Stimulated activated naive CD8-positive, alpha-beta T cell treated with anti-CD3 and anti-CD28 coated beads, Interleukin-15, Interleukin-2, amounts not matched to agents 100 ng/mL and 50 ng/mL, for 24 hours (primary cell): Measurements from ENCODE around the gene ARHGAP19.

Experiments
- H3K27ac Mint-ChIP-seq: one replicate; pipeline ENCODE4 v1.8.0; 2021; ENCODE audit warnings: mild to moderate bottlenecking, mixed read lengths
- H3K27me3 Mint-ChIP-seq: one replicate; pipeline ENCODE4 v1.8.0; 2021; ENCODE audit warnings: mixed read lengths
- H3K36me3 Mint-ChIP-seq: one replicate; pipeline ENCODE4 v1.8.0; 2021; ENCODE audit warnings: low read depth, mixed read lengths
- H3K4me1 Mint-ChIP-seq: one replicate; pipeline ENCODE4 v1.8.0; 2021; ENCODE audit warnings: low read depth, mixed read lengths
- H3K4me3 Mint-ChIP-seq: one replicate; pipeline ENCODE4 v1.8.0; 2021; ENCODE audit warnings: mild to moderate bottlenecking, mixed read lengths
- H3K9me3 Mint-ChIP-seq: one replicate; pipeline ENCODE4 v1.8.0; 2021; ENCODE audit warnings: mixed read lengths

Gene ARHGAP19

DNA sequence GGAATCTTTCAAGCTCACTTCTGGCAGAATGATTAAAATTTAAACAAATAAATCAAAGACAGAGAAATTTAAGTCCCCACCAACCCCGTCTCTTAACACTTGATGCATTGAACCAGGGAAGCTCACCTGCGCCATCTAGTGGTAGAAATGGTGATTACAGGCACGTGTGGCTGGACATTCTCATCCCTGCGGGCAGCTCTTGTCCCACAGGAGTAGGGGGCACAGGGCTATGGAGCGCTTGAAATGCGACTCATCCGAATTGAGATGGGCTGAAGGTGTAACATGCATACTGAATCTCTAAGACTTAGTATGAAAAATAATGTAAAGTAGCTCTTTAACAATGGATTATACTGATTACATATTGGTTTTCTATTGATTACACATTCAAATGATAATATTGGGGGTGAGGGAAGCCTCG lies 81.9 kb downstream of the ARHGAP19 start:
- Mint-ChIP-seq H3K27ac (no peak overlapping the region), H3K36me3 (no peaks in the 10 kb centered on the region), H3K27me3 (no peaks in the 10 kb centered on the region), H3K9me3 (no peaks in the 10 kb centered on the region), H3K4me3 (no peak overlapping the region), H3K4me1 (no peaks in the 10 kb centered on the region)

DNA sequence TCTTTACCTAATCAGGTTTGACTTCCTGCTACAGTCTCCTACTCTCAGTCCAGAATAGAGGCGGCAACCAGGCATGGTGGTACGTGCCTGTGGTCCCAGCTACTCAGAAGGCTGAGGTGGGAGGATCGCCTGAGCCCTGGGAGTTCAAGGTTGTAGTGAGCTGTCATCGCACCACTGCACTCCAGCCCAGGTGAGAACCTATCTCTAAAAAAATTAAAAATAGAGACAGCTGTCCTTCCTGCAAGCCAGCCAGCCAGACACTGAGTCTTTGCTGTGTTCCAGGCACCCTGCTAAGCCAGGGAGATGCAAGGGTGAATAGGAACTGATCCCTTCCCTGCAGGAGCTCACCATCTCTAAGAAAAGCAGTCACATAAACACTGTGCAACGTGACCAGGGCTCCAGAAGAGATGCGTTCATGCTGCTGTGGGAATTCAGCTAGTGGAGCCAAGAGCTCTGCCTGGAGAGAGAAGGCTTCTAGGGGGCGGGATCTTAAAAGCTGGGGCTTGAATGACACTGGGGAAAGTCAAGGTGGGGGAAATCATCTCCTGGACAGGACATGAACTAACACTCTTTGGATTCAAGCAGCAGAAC lies 84.6 kb downstream of the ARHGAP19 start:
- Mint-ChIP-seq H3K27ac (no peak overlapping the region), H3K4me1 (no peaks in the 10 kb centered on the region), H3K27me3 (no peaks in the 10 kb centered on the region), H3K36me3 (no peaks in the 10 kb centered on the region), H3K4me3 (no peak overlapping the region), H3K9me3 (no peaks in the 10 kb centered on the region)

DNA sequence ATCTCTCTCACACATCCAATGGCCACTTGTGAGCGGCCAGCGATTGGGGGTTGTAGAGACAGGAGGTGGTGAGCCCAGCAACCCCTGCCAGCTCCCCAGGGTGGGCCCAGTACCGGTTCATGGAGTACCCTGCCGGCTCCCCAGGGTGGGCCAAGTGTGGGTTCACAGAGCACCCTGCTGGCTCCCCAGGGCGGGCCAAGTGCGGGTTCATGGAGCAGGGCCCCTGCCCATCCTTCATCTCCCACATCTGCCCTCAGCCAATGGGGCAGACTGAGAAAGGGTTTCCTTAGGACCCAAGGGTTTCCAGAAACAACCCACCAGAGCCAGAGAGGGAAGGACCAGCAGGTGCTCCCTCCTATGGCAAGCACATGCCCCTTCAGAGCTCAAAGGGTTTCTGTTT lies 85.3 kb downstream of the ARHGAP19 start:
- Mint-ChIP-seq H3K27ac (no peak overlapping the region), H3K9me3 (no peaks in the 10 kb centered on the region), H3K36me3 (no peaks in the 10 kb centered on the region), H3K4me3 (no peak overlapping the region), H3K4me1 (no peaks in the 10 kb centered on the region), H3K27me3 (no peaks in the 10 kb centered on the region)

DNA sequence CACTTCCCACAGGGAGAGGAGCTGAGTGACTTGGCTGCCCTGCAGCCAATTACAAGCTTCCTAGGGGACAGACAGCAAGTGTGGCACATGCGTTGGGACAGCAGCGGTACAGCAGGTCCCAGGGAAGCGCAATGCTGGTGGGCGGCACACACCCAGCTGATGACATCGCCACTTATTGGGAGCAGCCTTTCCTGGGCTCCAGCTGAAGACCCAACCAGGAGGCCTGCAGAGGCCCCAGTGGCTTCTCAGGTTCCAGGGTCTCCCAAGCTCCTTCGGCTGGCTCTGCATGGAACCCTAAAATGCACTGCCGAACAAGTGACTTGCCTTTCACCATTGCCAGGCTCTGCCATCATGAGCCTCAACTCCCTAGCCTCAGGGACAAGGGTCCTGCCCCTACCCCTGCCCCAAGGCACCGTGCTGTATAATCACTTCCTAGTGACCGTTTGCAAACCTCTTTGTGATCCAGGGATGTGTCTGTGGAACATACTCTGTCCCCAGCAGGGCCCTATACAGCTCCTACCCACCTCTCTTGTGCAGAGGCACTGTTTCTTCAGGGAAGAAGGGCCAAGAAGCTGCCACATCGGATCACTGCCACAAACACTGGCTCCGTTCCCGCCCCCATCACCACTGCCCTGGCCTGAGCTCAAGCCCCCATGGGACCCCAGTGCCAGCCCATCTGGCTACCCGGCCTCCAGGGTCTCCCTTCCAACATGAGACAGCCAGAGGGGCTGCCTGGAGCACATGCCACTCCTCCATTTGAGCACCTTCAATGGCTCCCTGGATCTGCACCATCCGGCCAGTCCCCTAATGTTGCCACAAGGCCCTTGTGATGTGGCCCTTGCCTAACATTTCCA lies 87.4 kb downstream of the ARHGAP19 start:
- no peak overlapping the region for H3K4me3 Mint-ChIP-seq
- no peaks in the 10 kb centered on the region for H3K4me1 Mint-ChIP-seq
- peaks cover 5% of the 10 kb centered on the region for H3K27me3 Mint-ChIP-seq
- H3K9me3 Mint-ChIP-seq = no peaks in the 10 kb centered on the region
- no peak overlapping the region for H3K27ac Mint-ChIP-seq
- H3K36me3 Mint-ChIP-seq = no peaks in the 10 kb centered on the region

DNA sequence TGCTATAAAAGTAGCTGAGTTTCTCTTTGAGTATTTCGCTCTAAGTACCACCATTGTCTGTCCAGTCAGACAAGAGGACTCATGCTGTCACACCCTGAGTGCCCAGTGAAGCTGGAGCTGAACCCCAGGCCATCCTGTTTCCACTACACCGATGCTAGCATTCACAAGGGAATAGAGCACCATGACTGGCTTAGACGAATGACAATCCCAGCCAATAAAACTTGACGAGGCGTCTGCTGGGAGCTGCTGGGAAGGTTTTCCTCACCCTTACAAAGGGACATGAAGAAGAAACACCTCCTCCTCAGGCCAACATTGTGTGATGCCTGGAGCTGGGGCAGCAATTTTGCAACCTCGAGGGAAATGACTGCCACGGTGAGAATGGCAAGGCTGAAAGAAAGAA lies 89.2 kb downstream of the ARHGAP19 start:
- H3K9me3 Mint-ChIP-seq = no peaks in the 10 kb centered on the region
- H3K36me3 Mint-ChIP-seq = no peaks in the 10 kb centered on the region
- no peaks in the 10 kb centered on the region for H3K4me1 Mint-ChIP-seq
- H3K27ac Mint-ChIP-seq = no peak overlapping the region
- H3K27me3 Mint-ChIP-seq = peaks cover 15% of the 10 kb centered on the region
- H3K4me3 Mint-ChIP-seq = no peak overlapping the region

DNA sequence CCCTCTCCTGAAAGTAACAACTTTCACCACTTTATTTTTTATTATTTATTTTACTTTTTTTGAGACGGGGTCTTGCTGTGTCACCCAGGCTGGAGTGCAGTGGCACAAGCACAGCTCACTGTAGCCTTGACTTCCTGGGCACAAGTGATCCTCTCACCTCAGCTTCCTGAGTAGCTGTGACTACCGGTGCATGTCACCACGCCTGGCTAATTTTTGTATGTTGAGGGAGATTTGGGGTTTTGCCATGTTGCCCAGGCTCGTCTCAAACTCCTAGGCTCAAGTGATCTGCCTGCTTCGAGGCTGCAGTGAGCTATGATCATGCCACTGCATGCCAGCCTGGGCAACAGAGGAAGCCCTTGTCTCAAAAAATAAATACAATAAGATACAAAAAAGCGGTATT lies 91.8 kb downstream of the ARHGAP19 start:
- Mint-ChIP-seq H3K4me3 (no peak overlapping the region), H3K27me3 (peaks cover 28% of the 10 kb centered on the region), H3K36me3 (no peaks in the 10 kb centered on the region), H3K9me3 (no peaks in the 10 kb centered on the region), H3K27ac (no peak overlapping the region), H3K4me1 (peaks cover 9% of the 10 kb centered on the region)

DNA sequence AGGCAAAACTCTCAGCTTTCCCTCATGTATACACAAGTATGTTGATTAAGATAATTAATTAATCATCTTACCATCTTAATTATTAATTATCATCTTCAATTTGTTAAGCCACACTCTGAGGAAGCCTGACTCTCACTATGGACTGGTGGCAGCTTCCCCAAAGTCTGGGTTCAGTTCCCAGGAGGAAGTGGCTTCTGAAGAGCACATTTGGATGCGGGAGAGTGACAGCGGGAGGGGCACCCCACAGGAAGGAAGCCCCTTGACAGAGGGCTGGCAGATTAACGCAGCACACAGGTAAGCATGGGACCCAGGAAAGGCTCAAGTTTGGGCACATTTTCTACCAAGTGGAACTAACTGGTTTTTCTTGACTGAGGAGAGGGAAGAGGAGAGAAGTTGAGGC lies 93.3 kb downstream of the ARHGAP19 start:
- Mint-ChIP-seq H3K9me3 (no peaks in the 10 kb centered on the region), H3K4me3 (no peak overlapping the region), H3K27me3 (peaks cover 38% of the 10 kb centered on the region), H3K4me1 (peaks cover 10% of the 10 kb centered on the region), H3K27ac (no peak overlapping the region), H3K36me3 (no peaks in the 10 kb centered on the region)

DNA sequence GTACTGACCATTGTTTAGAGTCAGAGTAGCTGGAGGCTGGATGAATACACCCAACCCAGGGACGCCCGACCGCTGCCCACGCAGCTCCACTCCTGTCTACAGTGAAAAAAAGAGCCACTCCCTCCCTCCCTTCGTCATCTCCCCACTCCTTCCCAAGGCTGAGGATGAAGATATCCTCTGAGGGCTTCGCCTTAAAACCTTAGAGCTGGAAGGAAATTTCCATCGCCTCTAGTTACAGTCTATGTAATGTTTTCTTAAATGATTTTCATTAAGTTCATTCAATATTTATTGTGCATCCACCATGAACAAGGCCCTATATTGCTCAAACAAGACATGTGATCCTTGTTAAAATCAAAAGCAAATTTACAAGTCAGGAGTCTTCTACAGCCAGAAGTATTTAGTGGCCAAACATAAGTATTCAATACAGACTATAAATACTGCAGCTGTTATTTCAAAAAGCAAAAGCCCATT lies 95.4 kb downstream of the ARHGAP19 start:
- Mint-ChIP-seq H3K4me1 (peaks cover 10% of the 10 kb centered on the region), H3K27me3 (peaks cover 51% of the 10 kb centered on the region), H3K4me3 (no peak overlapping the region)

DNA sequence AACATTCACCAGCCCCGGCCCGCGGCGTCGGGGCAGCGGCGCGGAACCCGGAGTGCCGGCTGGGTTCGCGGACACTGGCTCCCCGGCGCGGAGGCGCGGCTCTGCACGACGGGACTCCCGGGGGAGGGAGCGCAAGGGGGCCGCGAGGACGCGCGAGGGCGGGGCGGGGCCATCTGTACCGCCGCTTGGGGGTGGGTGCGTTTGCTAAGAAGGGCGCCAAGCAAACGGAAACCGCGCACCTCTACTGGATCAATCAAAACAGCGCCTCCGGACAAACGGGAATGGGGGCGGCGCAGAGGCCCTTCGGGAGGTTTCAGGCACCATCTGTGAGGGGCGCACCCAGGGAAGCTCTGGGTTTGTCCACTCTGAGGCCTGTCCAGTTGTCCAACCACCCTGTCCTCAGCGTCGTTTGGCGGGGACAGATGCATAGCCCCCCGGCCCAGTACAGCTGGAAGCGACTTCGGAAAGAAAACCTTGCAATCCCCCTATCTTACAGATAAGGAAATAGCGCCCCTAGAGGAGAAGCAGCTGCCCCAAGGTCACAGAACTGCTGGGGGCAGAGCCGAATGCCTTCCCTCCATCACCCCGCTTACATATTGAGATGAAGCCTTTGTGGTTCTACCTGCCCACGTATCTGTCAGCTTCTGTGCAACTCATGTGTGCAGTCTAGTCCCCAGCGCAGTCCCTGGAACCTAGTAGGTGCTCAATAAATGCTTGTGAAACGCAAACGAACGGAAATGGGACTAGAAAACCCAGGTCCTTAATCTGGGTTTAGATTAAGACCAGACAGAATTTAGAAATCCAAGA lies 96.0 kb downstream of the ARHGAP19 start:
- H3K36me3 Mint-ChIP-seq = no peaks in the 10 kb centered on the region
- peak overlapping the region; percentile 70 for H3K4me3 Mint-ChIP-seq
- H3K9me3 Mint-ChIP-seq = no peaks in the 10 kb centered on the region
- H3K4me1 Mint-ChIP-seq = peaks cover 10% of the 10 kb centered on the region
- peaks cover 55% of the 10 kb centered on the region for H3K27me3 Mint-ChIP-seq
- no peak overlapping the region for H3K27ac Mint-ChIP-seq

More for the DNA sequence above, 95.4 kb downstream of the ARHGAP19 start:
- Mint-ChIP-seq H3K36me3 (no peaks in the 10 kb centered on the region), H3K27ac (no peak overlapping the region), H3K9me3 (no peaks in the 10 kb centered on the region)

DNA sequence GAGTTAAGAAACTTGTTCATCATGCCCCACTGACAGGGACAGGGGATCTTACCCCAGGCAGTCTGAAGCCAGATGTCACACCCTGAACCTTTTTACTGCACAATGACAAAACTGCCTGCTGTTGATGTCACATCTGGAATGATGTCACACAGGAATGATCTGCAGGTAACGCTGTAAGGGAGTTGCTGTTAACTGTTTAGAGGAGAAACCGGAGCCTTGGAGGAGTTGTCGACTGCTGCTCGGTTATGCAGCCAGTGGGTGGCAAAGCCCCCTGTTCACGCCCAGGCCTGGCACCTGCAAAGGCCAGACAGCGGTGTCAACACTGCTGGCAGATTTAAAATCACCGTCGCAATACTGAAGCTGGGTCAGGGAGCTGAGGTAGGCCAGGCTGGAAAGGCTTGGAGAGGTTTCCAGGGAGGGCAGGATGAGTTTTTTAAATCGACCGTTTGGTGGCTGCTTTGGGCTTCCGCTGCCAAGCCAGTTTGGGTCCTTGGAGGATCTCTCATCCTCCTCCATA lies 96.7 kb downstream of the ARHGAP19 start:
- H3K27ac Mint-ChIP-seq = no peak overlapping the region
- no peaks in the 10 kb centered on the region for H3K9me3 Mint-ChIP-seq
- peak overlapping the region; percentile 70 for H3K4me3 Mint-ChIP-seq
- no peaks in the 10 kb centered on the region for H3K36me3 Mint-ChIP-seq
- H3K4me1 Mint-ChIP-seq = peaks cover 10% of the 10 kb centered on the region
- peaks cover 54% of the 10 kb centered on the region for H3K27me3 Mint-ChIP-seq

DNA sequence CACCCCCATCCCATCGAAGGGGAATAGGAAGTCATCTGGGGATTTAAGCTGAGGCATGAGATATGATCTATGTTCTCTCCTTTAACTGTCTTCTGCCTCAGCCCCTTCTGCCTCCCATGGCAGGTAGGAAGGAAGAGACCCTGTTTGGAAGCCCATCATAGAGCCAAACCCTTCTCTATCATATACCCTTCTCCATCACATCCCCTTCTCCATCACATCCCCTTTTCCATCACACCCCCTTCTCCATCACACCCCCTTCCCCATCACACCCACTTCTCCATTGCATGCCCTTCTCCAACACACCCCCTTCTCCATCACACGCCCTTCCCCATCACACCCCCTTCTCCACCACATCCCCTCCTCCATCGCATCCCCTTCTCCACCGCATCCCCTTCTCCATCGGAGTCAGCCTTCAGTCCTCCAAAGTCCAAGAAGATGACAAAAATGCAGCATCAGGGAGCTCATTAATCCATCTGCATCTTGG lies 99.4 kb downstream of the ARHGAP19 start:
- Mint-ChIP-seq H3K4me1 (peaks cover 10% of the 10 kb centered on the region), H3K4me3 (no peak overlapping the region), H3K27me3 (peaks cover 54% of the 10 kb centered on the region), H3K27ac (no peak overlapping the region), H3K36me3 (no peaks in the 10 kb centered on the region), H3K9me3 (no peaks in the 10 kb centered on the region)

DNA sequence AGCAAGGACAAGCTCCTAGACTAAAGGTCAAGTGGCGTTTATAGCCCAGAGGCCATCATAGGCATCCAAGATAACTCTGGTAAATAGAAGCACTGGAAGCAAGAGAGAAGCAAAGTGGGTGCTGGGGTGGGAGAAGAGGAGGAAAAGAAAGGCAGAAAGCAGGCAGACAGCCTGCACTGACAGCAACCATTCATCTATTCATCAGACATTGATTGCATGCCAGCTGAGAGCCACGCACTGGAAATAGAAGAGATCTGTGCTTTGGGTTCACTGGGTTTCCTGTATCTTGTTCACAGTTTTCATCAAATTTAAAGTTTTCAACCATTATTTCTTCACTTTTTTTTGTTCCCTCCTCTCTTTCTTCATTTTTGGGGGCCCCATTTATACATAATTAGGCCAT lies 102.0 kb downstream of the ARHGAP19 start:
- H3K4me1 Mint-ChIP-seq = peaks cover 4% of the 10 kb centered on the region
- no peaks in the 10 kb centered on the region for H3K9me3 Mint-ChIP-seq
- H3K4me3 Mint-ChIP-seq = no peak overlapping the region
- H3K27me3 Mint-ChIP-seq = peaks cover 58% of the 10 kb centered on the region
- H3K27ac Mint-ChIP-seq = no peak overlapping the region
- H3K36me3 Mint-ChIP-seq = no peaks in the 10 kb centered on the region

DNA sequence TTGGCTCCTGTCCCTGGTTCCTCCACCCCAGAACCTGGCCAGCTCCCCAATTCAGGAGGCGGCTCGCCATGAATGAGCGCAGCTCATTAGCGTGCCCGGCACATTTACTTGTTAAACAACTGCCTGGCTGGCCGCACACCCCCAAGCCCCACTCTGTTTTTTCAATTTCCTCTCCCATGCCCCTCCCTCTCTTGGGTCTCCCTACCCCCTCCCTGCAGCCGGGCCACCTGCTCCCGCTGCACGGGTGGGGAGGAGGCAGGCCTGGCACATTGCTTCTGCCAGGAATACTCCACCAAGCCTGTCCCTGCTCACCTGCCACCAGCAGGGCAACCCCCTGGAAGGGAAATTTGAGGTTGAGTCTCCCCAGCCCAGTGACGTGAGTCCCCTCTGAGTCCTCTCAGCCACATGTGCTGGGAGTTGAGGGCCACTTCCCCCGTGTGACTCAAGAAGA lies 104.2 kb downstream of the ARHGAP19 start:
- Mint-ChIP-seq H3K9me3 (no peaks in the 10 kb centered on the region), H3K27ac (no peak overlapping the region), H3K4me3 (no peak overlapping the region), H3K4me1 (peaks cover 8% of the 10 kb centered on the region), H3K27me3 (peaks cover 62% of the 10 kb centered on the region), H3K36me3 (no peaks in the 10 kb centered on the region)

DNA sequence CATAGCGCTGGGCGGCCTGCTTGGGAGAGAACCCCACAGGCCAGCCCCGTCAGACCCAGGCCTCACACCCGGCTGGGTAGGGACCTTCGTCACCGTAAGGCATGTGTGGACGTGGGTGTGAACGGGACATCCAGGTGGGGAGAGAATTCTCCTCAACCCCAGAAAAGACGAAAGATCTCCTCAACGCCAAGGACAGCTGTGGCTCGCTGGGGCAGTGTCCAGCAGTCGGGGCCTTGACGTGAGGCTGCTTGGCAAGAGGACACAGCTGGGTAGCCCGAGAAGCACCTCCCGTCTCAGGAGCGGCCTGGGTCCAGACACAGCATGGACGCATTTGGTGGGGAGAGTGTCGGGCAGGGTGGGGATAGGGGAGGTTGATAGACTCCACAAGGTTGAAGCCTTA lies 105.5 kb downstream of the ARHGAP19 start:
- Mint-ChIP-seq H3K27ac (no peak overlapping the region), H3K27me3 (peaks cover 55% of the 10 kb centered on the region), H3K9me3 (no peaks in the 10 kb centered on the region), H3K4me1 (peaks cover 8% of the 10 kb centered on the region), H3K36me3 (no peaks in the 10 kb centered on the region), H3K4me3 (no peak overlapping the region)
